Measurements from ENCODE around the gene FAM240B.

GRCh38 chr9:38671748-38672147 is 48.2 kb downstream of the FAM240B start:
- TF ChIP-seq, protein P1, sequence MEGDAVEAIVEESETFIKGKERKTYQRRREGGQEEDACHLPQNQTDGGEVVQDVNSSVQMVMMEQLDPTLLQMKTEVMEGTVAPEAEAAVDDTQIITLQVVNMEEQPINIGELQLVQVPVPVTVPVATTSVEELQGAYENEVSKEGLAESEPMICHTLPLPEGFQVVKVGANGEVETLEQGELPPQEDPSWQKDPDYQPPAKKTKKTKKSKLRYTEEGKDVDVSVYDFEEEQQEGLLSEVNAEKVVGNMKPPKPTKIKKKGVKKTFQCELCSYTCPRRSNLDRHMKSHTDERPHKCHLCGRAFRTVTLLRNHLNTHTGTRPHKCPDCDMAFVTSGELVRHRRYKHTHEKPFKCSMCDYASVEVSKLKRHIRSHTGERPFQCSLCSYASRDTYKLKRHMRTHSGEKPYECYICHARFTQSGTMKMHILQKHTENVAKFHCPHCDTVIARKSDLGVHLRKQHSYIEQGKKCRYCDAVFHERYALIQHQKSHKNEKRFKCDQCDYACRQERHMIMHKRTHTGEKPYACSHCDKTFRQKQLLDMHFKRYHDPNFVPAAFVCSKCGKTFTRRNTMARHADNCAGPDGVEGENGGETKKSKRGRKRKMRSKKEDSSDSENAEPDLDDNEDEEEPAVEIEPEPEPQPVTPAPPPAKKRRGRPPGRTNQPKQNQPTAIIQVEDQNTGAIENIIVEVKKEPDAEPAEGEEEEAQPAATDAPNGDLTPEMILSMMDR (IDR thresholded peaks at IDR 0.05 in 8 of 11, conservative IDR thresholded peaks at IDR 0.05 in 3 of 11): no peak
- TF ChIP-seq POLR2A (IDR thresholded peaks at IDR 0.05): no peak

All from spleen (tissue), 7 donors.